Kidney tubule cell (primary cell): ENCODE measurements around the gene ZNF547.

Source experiments
- DNase-seq: peaks from one replicate; pipeline ENCODE4 v3.0.0-alpha.2; 2018; ENCODE audit warnings: low spot score

The ZNF547 gene

GRCh38 chr19:57362997-57363687 lies at the start of gene ZNF547, which contains the start of gene TRAPPC2B:
ZNF547 (plus strand) TSS chr19:57363551; CDS start chr19:57368556, 5,005 bp downstream.
TRAPPC2B (plus strand) TSS chr19:57363551; CDS start chr19:57364834, 1,283 bp downstream.
- DNase-seq, result peak; percentile 99

GRCh38 chr19:57314146-57314545 lies 49.2 kb upstream of the ZNF547 start:
- DNase-seq, result no peak

- DNase-seq, result no peak
These were observed 45.8 kb upstream of the ZNF547 start for GRCh38 chr19:57317503-57317902.

- DNase-seq, result no peak
These were observed 43.5 kb upstream of the ZNF547 start for GRCh38 chr19:57319869-57320179.

GRCh38 chr19:57320180-57321084 lies 42.9 kb upstream of the ZNF547 start, which contains the start of gene ZNF543:
ZNF543 (plus strand) TSS chr19:57320472; CDS start chr19:57320854, 382 bp downstream.
- DNase-seq, result peak; percentile 97

- DNase-seq, result no peak
These were observed 42.2 kb upstream of the ZNF547 start for GRCh38 chr19:57321116-57321515.

GRCh38 chr19:57321751-57322150 lies 41.6 kb upstream of the ZNF547 start:
- no peak for DNase-seq

- no peak for DNase-seq
These were observed 38.4 kb upstream of the ZNF547 start for GRCh38 chr19:57324992-57325391.

GRCh38 chr19:57327993-57328392 lies 35.4 kb upstream of the ZNF547 start:
- DNase-seq, result no peak

- no peak for DNase-seq
These were observed 29.2 kb upstream of the ZNF547 start for GRCh38 chr19:57334191-57334590.

GRCh38 chr19:57338877-57339276 lies 24.5 kb upstream of the ZNF547 start:
- DNase-seq, result no peak

GRCh38 chr19:57342582-57342981 lies 20.8 kb upstream of the ZNF547 start:
- DNase-seq, result no peak

- no peak for DNase-seq
These were observed 15.2 kb upstream of the ZNF547 start for GRCh38 chr19:57348136-57348535.

GRCh38 chr19:57350877-57351805 lies 12.2 kb upstream of the ZNF547 start, which contains the start of gene ZNF304:
ZNF304 (plus strand) TSS chr19:57351271; CDS start chr19:57351665, 394 bp downstream.
- peak; percentile 94 for DNase-seq

- peak; percentile 9 for DNase-seq
These were observed 11.5 kb upstream of the ZNF547 start for GRCh38 chr19:57351867-57352266.

GRCh38 chr19:57355916-57356315 lies 7.4 kb upstream of the ZNF547 start:
- DNase-seq, result no peak

- no peak for DNase-seq
These were observed 5.9 kb upstream of the ZNF547 start for GRCh38 chr19:57357406-57357805.

GRCh38 chr19:57359300-57359699 lies 4.1 kb upstream of the ZNF547 start:
- no peak for DNase-seq

- DNase-seq, result no peak
These were observed 932 bp upstream of the ZNF547 start for GRCh38 chr19:57362419-57362818.

GRCh38 chr19:57363688-57364181 lies 384 bp downstream of the ZNF547 start:
- DNase-seq, result peak; percentile 11

GRCh38 chr19:57366776-57367175 lies 3.4 kb downstream of the ZNF547 start:
- DNase-seq, result no peak

GRCh38 chr19:57374179-57374578 lies 10.8 kb downstream of the ZNF547 start:
- no peak for DNase-seq
